ENCODE results near the gene CPS1.

Gene CPS1

DNA sequence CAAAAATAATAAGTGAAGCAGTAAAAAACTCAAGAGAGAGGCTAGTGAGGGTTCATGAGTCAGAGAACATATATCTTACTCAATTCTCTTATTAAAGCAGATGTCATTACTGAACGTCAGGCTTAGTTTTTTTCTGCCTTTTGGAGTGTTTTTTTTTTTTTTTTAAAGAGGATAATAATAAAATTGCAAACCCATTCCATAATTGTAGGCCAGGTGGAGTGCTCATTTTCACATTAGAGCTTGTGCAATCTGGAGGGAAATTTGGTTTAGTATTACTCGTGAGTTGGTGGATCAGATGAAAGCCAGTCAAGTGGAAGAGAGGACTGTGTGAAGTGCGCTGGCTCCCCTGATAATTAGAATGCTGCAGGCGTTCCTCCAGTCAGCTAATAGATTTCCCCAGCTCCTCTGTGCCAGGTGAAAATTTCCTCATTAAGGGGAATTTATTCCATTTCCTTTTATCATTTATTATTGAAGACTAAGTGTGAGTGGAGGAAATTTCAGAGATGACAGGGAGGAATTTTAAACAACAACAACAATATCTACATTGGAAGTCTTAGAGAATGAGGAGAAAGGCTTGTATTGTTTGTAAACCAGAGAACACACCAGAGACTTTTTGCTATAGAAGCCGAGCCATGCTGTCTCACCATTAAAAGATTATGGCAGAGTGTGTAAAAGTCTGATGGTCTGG is 74.6 kb downstream of the CPS1 start:
- Histone ChIP-seq H2BK120ac (ENCODE audit: low read depth, low read length) (no peak overlapping the region), H3K4me3 (ENCODE audit: low read length) (no peak overlapping the region), H2BK15ac (replicated peaks; ENCODE audit: low read depth) (no peak overlapping the region), H3K4me2 (ENCODE audit: low read length) (no peak overlapping the region), H3K36me3 (ENCODE audit: control insufficient read depth, insufficient read depth, low read length) (no peaks in the 10 kb centered on the region), H3K23ac (ENCODE audit: low read length) (no peak overlapping the region), H3K27ac (ENCODE audit: low read depth, low read length) (no peak overlapping the region), H3K18ac (ENCODE audit: low read length) (no peak overlapping the region), H3K27me3 (ENCODE audit: insufficient read depth, low read length, poor library complexity) (no peaks in the 10 kb centered on the region), H3K4ac (ENCODE audit: low read depth, low read length) (no peak overlapping the region), H3K56ac (ENCODE audit: low read length) (no peak overlapping the region), H3K9ac (ENCODE audit: low read length) (no peak overlapping the region), H2BK5ac (ENCODE audit: low read length) (no peak overlapping the region), H3K79me2 (ENCODE audit: control insufficient read depth, insufficient read depth, low read length) (no peaks in the 10 kb centered on the region), H3K4me1 (ENCODE audit: control insufficient read depth, low read depth, low read length) (no peaks in the 10 kb centered on the region), H2AK5ac (ENCODE audit: low read length) (no peak overlapping the region), H4K8ac (ENCODE audit: low read depth, low read length) (no peak overlapping the region), H4K5ac (ENCODE audit: low read length) (no peak overlapping the region), H3K79me1 (ENCODE audit: low read length) (no peaks in the 10 kb centered on the region)
- DNase-seq: no peak
- WGBS (ENCODE audit: extremely low coverage, insufficient coverage, low lambda C conversion rate): no CpG with 5 or more reads among the region's 5 CpGs

DNA sequence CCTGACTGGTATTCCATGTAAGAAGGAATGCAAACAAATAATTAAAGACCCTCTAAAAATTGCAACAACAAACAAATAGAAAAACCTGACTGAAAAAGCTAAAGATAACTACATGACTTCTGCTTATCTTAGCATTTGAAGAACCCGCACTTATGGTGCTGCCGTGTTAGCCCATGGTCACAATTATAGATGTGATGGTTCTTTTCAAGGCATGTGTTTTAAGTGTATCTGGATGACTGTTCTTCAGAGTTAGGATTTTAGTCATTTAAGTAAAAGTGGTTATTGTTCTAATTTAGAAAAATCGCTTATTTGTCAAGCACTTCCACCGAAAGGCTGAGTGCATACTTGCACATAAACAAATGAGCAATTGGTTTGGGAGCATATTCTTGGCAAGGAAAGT is 77.3 kb downstream of the CPS1 start:
- no CpG with 5 or more reads among the region's 4 CpGs for WGBS (ENCODE audit: extremely low coverage, insufficient coverage, low lambda C conversion rate)
- Histone ChIP-seq H3K9ac (ENCODE audit: low read length) (no peak overlapping the region), H2BK15ac (replicated peaks; ENCODE audit: low read depth) (no peak overlapping the region)

GRCh38 chr2:210635257-210635656 is 78.9 kb downstream of the CPS1 start:
- Histone ChIP-seq H3K4me3 (ENCODE audit: low read length) (no peak overlapping the region), H2AK5ac (ENCODE audit: low read length) (no peak overlapping the region), H3K4ac (ENCODE audit: low read depth, low read length) (no peak overlapping the region), H3K79me2 (ENCODE audit: control insufficient read depth, insufficient read depth, low read length) (no peaks in the 10 kb centered on the region), H3K79me1 (ENCODE audit: low read length) (no peaks in the 10 kb centered on the region), H3K4me2 (ENCODE audit: low read length) (no peak overlapping the region), H3K23ac (ENCODE audit: low read length) (no peak overlapping the region), H3K4me1 (ENCODE audit: control insufficient read depth, low read depth, low read length) (no peaks in the 10 kb centered on the region), H4K5ac (ENCODE audit: low read length) (no peak overlapping the region), H2BK120ac (ENCODE audit: low read depth, low read length) (no peak overlapping the region), H3K56ac (ENCODE audit: low read length) (no peak overlapping the region), H3K27ac (ENCODE audit: low read depth, low read length) (no peak overlapping the region), H2BK5ac (ENCODE audit: low read length) (no peak overlapping the region), H3K18ac (ENCODE audit: low read length) (no peak overlapping the region), H3K36me3 (ENCODE audit: control insufficient read depth, insufficient read depth, low read length) (no peaks in the 10 kb centered on the region), H4K8ac (ENCODE audit: low read depth, low read length) (no peak overlapping the region), H3K9ac (ENCODE audit: low read length) (no peak overlapping the region), H2BK15ac (replicated peaks; ENCODE audit: low read depth) (no peak overlapping the region), H3K27me3 (ENCODE audit: insufficient read depth, low read length, poor library complexity) (no peaks in the 10 kb centered on the region)
- DNase-seq: no peak
- no CpG with 5 or more reads among the region's 1 CpG for WGBS (ENCODE audit: extremely low coverage, insufficient coverage, low lambda C conversion rate)

More for the DNA sequence above, 77.3 kb downstream of the CPS1 start:
- H3K79me2 ChIP-seq (ENCODE audit: control insufficient read depth, insufficient read depth, low read length): no peaks in the 10 kb centered on the region
- H3K4me2 ChIP-seq (ENCODE audit: low read length): no peak overlapping the region
- H4K8ac ChIP-seq (ENCODE audit: low read depth, low read length): no peak overlapping the region
- H4K5ac ChIP-seq (ENCODE audit: low read length): no peak overlapping the region
- no peak overlapping the region for H3K4ac ChIP-seq (ENCODE audit: low read depth, low read length)
- H3K23ac ChIP-seq (ENCODE audit: low read length): no peak overlapping the region
- H3K18ac ChIP-seq (ENCODE audit: low read length): no peak overlapping the region
- H3K4me3 ChIP-seq (ENCODE audit: low read length): no peak overlapping the region
- no peaks in the 10 kb centered on the region for H3K27me3 ChIP-seq (ENCODE audit: insufficient read depth, low read length, poor library complexity)
- no peak overlapping the region for H3K56ac ChIP-seq (ENCODE audit: low read length)
- no peaks in the 10 kb centered on the region for H3K4me1 ChIP-seq (ENCODE audit: control insufficient read depth, low read depth, low read length)
- H3K27ac ChIP-seq (ENCODE audit: low read depth, low read length): no peak overlapping the region
- no peaks in the 10 kb centered on the region for H3K36me3 ChIP-seq (ENCODE audit: control insufficient read depth, insufficient read depth, low read length)
- no peak overlapping the region for H2BK120ac ChIP-seq (ENCODE audit: low read depth, low read length)
- H2BK5ac ChIP-seq (ENCODE audit: low read length): no peak overlapping the region
- no peak for DNase-seq
- no peaks in the 10 kb centered on the region for H3K79me1 ChIP-seq (ENCODE audit: low read length)
- H2AK5ac ChIP-seq (ENCODE audit: low read length): no peak overlapping the region

DNA sequence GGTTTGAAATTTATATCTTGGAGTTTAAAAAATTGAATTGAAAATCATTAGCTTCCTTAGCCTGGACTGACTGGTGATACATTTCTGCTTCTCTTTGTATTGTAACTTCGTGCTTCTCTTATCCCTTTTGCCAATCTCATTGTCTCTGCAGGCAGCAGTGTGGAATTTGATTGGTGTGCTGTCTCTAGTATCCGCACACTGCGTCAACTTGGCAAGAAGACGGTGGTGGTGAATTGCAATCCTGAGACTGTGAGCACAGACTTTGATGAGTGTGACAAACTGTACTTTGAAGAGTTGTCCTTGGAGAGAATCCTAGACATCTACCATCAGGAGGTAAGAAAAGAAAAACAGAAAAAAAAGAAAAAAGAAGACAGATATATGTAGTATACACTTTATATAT is 85.9 kb downstream of the CPS1 start:
- no peaks in the 10 kb centered on the region for H3K27me3 ChIP-seq (ENCODE audit: insufficient read depth, low read length, poor library complexity)
- H3K36me3 ChIP-seq (ENCODE audit: control insufficient read depth, insufficient read depth, low read length): no peaks in the 10 kb centered on the region
- H3K9ac ChIP-seq (ENCODE audit: low read length): no peak overlapping the region

GRCh38 chr2:210647151-210647550 is 90.8 kb downstream of the CPS1 start:
- Histone ChIP-seq H3K27ac (ENCODE audit: low read depth, low read length) (no peak overlapping the region), H4K5ac (ENCODE audit: low read length) (no peak overlapping the region), H2AK5ac (ENCODE audit: low read length) (no peak overlapping the region), H2BK120ac (ENCODE audit: low read depth, low read length) (no peak overlapping the region), H3K4me2 (ENCODE audit: low read length) (no peak overlapping the region), H3K4me3 (ENCODE audit: low read length) (no peak overlapping the region), H2BK15ac (replicated peaks; ENCODE audit: low read depth) (no peak overlapping the region), H3K4ac (ENCODE audit: low read depth, low read length) (no peak overlapping the region), H3K79me1 (ENCODE audit: low read length) (no peaks in the 10 kb centered on the region), H3K56ac (ENCODE audit: low read length) (no peak overlapping the region), H3K79me2 (ENCODE audit: control insufficient read depth, insufficient read depth, low read length) (no peaks in the 10 kb centered on the region), H3K4me1 (ENCODE audit: control insufficient read depth, low read depth, low read length) (no peaks in the 10 kb centered on the region), H3K18ac (ENCODE audit: low read length) (no peak overlapping the region), H3K36me3 (ENCODE audit: control insufficient read depth, insufficient read depth, low read length) (no peaks in the 10 kb centered on the region), H2BK5ac (ENCODE audit: low read length) (no peak overlapping the region), H3K27me3 (ENCODE audit: insufficient read depth, low read length, poor library complexity) (no peaks in the 10 kb centered on the region), H4K8ac (ENCODE audit: low read depth, low read length) (no peak overlapping the region), H3K23ac (ENCODE audit: low read length) (no peak overlapping the region), H3K9ac (ENCODE audit: low read length) (no peak overlapping the region)
- peak; percentile 11 for DNase-seq

More for the DNA sequence above, 85.9 kb downstream of the CPS1 start:
- no CpG with 5 or more reads among the region's 4 CpGs for WGBS (ENCODE audit: extremely low coverage, insufficient coverage, low lambda C conversion rate)
- no peak overlapping the region for H4K5ac ChIP-seq (ENCODE audit: low read length)
- H2BK120ac ChIP-seq (ENCODE audit: low read depth, low read length): no peak overlapping the region
- H2BK15ac ChIP-seq (replicated peaks; ENCODE audit: low read depth): no peak overlapping the region
- H3K27ac ChIP-seq (ENCODE audit: low read depth, low read length): no peak overlapping the region
- no peak overlapping the region for H3K4me3 ChIP-seq (ENCODE audit: low read length)
- no peaks in the 10 kb centered on the region for H3K79me1 ChIP-seq (ENCODE audit: low read length)
- H2AK5ac ChIP-seq (ENCODE audit: low read length): no peak overlapping the region
- no peak overlapping the region for H3K56ac ChIP-seq (ENCODE audit: low read length)
- no peaks in the 10 kb centered on the region for H3K79me2 ChIP-seq (ENCODE audit: control insufficient read depth, insufficient read depth, low read length)
- H3K4me1 ChIP-seq (ENCODE audit: control insufficient read depth, low read depth, low read length): no peaks in the 10 kb centered on the region
- no peak overlapping the region for H4K8ac ChIP-seq (ENCODE audit: low read depth, low read length)
- no peak overlapping the region for H3K18ac ChIP-seq (ENCODE audit: low read length)
- H2BK5ac ChIP-seq (ENCODE audit: low read length): no peak overlapping the region
- no peak for DNase-seq
- H3K4me2 ChIP-seq (ENCODE audit: low read length): no peak overlapping the region
- H3K4ac ChIP-seq (ENCODE audit: low read depth, low read length): no peak overlapping the region
- no peak overlapping the region for H3K23ac ChIP-seq (ENCODE audit: low read length)

DNA sequence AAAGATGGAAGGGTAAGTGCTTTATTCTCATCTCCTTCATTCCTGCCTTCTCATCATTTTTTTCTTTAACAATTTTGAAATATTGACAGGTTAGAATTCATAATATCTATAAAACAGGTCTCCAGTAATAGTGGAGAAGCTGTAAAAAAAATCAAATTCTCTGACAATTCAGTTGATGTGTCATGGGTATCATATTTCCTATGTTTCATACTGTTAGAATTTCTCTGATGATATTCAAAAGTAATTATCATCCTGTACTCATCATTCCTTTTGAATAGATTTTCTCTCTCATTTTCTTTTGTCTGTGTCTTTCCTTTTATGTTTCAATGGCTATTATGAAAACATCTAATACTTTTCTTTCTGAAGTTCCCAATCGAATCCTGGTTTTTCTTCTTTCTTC is 97.7 kb downstream of the CPS1 start:
- no peak overlapping the region for H3K9ac ChIP-seq (ENCODE audit: low read length)
- WGBS (ENCODE audit: extremely low coverage, insufficient coverage, low lambda C conversion rate): no CpG with 5 or more reads among the region's 1 CpG
- no peak overlapping the region for H3K4me3 ChIP-seq (ENCODE audit: low read length)

More for the DNA sequence above, 97.7 kb downstream of the CPS1 start:
- H3K36me3 ChIP-seq (ENCODE audit: control insufficient read depth, insufficient read depth, low read length): no peaks in the 10 kb centered on the region
- H2BK5ac ChIP-seq (ENCODE audit: low read length): no peak overlapping the region
- H3K27me3 ChIP-seq (ENCODE audit: insufficient read depth, low read length, poor library complexity): no peaks in the 10 kb centered on the region
- H3K27ac ChIP-seq (ENCODE audit: low read depth, low read length): no peak overlapping the region
- H3K4me1 ChIP-seq (ENCODE audit: control insufficient read depth, low read depth, low read length): no peaks in the 10 kb centered on the region
- H2AK5ac ChIP-seq (ENCODE audit: low read length): no peak overlapping the region
- H3K56ac ChIP-seq (ENCODE audit: low read length): no peak overlapping the region
- H3K23ac ChIP-seq (ENCODE audit: low read length): no peak overlapping the region
- H3K79me2 ChIP-seq (ENCODE audit: control insufficient read depth, insufficient read depth, low read length): no peaks in the 10 kb centered on the region
- H2BK120ac ChIP-seq (ENCODE audit: low read depth, low read length): no peak overlapping the region
- no peak overlapping the region for H4K8ac ChIP-seq (ENCODE audit: low read depth, low read length)
- no peak overlapping the region for H4K5ac ChIP-seq (ENCODE audit: low read length)
- H3K18ac ChIP-seq (ENCODE audit: low read length): no peak overlapping the region
- H3K79me1 ChIP-seq (ENCODE audit: low read length): no peaks in the 10 kb centered on the region
- no peak for DNase-seq
- no peak overlapping the region for H2BK15ac ChIP-seq (replicated peaks; ENCODE audit: low read depth)
- no peak overlapping the region for H3K4ac ChIP-seq (ENCODE audit: low read depth, low read length)
- no peak overlapping the region for H3K4me2 ChIP-seq (ENCODE audit: low read length)
